A172 (cell line): ENCODE data around the gene DNAAF3. TPM values are rescaled to one million over a fixed set of nuclear protein-coding genes. Genes with fewer than 3 reads are reported as not detected.
"Not testable (repeated sequence)": the region's sequence is repeated elsewhere in the genome, so short reads cannot be mapped to it uniquely, and the experiment has no call there.

ENCODE experiments used
- DNase-seq: peaks from one replicate; pipeline ENCODE4 v3.0.0-alpha.2; 2015; ENCODE audit warnings: low spot score
- total RNA-seq: library from RNA; depleted of rRNA; stranded (reverse); fragments of >200 nt; shearing (Covaris generic); gene quantifications from 2 replicates; pipeline ENCODE4 v1.2.3, GENCODE V29; 2014

Gene DNAAF3
- total RNA-seq, 1 experiment from 2014 or later = 15.6 TPM

DNA sequence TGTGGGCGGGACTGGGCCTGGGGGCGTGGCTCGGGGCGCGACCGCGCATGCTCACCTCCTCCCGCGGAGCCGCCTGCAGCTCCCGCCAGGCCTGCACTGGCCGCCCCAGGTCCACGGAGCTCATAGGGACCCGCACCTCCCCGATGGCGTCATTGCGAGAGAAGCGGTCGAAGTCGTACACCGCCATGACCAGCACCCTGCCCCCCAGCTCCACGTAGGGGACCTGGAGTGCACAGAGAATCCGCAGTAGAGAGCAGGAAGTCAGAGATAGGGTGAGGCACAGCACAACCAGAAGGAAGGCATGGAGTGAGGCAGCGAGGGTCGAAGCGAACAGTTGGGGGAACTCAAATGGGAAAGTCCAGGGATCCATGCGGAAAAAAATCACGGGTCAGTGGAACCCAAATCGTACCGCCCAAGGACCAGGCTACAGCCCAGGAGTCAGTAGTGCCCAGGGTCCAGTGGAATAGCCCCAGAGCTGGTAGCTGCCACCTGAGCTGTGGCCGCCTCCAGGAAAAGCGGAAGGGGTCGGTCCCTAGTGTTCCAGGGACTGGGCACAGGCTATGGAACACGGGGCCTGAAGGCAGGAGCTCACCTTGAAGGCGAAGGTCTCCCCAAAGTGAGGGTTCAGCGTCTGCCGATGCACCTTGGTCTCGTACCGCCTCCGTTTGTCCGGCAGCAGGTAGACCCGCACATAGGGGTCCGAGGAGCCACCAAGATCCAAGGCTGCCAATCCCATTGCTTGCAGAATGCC lies 8.9 kb upstream of the DNAAF3 start:
- DNase-seq = no peak

DNA sequence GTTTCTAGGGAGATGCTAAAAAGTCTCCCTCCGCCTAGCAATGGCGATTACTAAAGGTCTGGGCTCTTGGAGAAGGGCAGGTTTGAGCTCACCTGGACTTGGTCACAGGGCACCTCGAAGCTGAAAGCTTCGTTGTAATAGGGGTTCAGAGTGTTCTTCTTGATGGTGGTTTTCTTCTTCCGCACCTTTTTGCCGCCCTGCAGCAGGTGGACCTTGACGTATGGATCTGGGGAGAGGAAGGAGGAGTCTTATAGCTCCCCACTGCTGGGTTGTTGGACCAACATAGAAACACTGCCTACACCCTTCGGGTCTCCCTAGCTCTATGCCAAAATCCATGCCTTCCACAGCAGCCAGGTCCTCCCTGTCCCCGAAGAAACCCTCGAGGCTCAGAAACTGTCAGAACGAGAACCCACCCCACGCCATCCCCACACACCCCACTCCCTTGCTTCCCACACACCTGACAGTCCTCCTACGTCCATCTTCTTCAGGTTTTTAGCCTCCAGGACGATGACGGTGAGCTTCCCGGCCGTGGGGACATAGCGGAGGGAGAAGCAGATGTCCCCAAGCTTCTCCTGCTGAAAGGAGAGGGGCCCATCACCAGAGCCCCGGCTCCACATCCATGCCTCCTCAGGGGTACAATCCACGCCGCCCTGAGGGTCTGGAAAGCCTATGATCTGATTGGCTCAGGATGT lies 8.2 kb upstream of the DNAAF3 start:
- DNase-seq = no peak

DNA sequence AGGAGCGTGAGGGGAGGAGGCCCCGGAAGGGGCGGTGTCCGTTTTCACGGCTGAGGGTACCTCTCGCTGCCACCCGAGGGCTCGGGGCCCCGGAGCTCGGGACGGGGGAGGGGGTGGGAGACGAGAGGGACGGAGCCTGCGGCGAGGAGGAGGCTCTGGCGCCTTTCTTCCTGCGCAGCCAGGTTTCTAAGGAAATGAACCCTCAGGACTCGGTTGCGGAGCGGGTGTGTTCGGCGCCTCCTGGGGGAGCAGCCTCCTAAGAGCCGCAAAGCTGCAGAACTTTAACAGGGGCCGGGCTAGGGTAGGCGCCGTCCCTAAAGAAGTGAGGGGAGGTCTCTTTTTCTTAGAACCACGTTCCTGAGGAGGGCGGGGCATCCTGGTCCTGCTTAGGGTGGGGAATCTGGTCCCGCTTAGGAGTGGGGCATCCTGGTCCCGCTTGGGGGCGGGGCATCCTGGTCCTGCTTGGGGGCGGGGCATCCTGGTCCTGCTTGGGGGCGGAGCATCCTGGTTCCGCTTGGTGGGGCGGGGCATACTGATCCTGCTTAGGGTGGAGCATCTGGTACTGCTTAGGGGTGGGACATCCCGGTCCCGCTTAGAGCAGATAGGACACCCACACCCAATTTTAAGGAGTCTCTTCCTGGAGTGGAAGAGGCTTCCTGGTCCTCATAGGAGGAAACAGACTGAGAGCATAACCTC lies 7.4 kb upstream of the DNAAF3 start:
- peak; percentile 92 for DNase-seq

DNA sequence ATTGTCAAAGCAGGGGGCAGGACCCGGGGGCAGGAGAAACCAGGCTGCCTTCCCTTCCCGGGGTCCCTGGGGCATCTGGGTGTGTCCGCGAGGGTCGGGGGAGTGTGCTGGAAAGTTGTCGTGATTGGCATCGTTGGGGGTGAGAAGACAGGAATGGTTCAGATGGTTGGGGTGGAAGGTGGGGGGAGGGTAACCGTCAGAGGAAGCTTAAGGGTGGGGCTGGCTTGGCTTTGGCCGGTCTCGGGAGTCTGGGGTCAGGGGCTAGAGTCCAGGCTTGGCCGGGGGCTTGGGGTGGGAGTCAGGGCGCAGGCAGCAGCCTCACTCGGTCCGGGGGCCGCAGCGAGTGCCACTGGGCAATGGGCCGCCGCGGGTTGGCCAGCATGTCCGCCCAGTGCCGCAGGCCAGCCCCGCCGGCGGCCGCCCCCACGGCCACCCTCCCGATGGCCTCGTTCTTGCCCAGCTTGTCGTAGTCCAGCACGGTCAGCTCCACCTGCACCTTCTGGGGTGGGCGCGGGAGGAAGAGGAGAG lies 6.8 kb upstream of the DNAAF3 start:
- no peak for DNase-seq

DNA sequence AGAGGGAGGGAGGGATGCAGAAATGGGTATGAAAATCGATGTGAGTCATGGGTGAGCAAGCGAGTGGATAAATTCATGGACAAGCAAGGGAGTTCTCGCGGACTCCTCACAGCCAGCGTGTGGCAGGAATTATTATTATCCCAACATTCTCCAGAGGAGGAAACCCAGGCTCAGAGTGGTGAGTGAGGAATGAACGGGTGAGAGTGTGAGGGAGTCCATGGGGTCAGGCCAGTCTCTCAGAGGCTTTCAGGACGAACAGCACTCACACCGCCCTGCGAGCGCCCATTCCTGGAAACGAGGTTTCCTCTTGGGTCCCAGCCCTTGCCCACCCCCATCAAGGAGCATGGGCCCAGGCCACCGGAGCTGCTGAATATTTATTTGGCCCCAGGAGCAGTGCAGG lies 6.3 kb upstream of the DNAAF3 start:
- DNase-seq = peak; percentile 71

DNA sequence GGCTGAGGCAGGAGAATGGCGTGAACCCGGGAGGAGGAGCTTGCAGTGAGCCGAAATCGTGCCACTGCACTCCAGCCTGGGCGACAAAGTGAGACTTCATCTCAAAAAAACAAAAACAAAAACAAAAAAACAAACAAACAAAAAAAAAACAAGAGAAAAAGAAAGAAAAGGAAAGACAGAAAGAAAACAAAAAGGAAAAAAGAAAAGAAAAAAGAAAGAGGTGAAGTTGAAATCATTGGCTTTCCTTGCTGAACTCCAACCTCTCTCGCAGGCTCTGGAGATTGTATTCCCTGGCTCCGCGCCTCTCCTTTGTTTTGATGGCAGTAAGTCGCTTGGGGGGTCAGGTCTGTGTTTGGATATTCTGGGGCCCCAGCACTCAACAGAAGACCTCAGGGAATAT lies 5.9 kb upstream of the DNAAF3 start:
- not testable (repeated sequence) for DNase-seq

DNA sequence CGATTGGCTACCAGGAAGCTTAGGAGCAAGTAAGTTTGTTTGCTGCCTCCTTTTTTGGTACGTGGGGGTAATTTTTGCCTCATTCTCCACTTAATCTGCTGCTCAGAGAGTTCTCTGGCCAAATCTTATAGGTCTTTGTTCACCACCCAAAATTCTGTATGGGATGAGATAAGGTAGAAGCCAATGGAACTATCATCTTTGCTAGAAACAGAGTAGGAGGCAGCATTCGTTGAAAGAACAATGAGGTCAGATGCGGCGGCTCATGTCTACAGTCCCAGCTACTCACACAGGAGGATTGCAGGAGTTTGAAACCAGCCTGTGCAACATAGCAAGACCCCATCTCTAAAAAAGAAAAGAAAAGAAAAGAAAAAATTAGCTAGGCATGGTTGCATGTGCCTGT lies 5.0 kb upstream of the DNAAF3 start:
- no peak for DNase-seq

DNA sequence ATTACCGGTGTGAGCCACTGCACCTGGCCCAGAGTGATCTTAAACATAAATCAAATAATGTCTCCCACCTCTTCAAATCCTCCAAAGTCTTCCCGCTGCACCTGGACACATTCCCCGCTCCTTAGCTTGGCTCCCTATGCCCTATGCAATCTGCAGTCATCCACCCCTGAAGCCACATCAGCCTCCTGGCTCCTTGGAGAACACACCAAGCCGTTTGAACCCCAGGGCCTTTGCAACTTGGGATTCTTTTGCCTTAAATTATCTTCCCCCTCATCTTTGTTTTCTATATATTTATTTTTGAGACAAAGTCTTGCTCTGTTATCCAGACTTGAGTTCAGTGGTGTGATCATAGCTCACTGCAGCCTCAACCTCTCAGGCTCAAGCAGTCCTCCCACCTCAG lies 2.7 kb upstream of the DNAAF3 start:
- DNase-seq = no peak

DNA sequence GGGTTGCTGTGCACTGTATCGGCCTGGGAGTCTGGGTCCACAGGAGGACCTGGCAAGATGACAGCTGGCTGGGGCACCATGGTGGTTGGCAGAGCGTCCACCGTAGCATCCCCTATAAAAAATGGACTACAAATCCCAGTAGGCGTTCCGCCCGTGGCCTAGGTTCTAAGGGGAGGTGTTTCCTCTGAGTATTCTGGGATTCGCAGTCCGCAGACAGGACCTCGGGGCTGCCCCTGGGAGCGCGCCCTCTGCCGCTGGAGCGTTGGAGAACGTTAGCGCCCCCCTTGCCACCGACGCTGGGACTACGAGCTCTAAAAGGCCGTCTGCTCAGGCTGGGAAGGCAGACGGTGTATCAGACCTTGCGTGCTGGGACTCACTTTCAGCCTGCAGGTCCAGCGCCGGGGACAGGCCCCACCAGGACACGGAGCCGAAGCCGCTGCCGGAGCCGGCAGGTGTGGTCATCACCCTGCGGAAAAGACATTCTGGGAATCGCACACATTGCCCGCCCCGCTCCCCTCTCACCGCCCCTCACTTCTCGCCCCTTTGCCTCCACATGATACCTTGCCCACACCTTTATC lies 372 bp downstream of the DNAAF3 start:
- DNase-seq = peak; percentile 92

DNA sequence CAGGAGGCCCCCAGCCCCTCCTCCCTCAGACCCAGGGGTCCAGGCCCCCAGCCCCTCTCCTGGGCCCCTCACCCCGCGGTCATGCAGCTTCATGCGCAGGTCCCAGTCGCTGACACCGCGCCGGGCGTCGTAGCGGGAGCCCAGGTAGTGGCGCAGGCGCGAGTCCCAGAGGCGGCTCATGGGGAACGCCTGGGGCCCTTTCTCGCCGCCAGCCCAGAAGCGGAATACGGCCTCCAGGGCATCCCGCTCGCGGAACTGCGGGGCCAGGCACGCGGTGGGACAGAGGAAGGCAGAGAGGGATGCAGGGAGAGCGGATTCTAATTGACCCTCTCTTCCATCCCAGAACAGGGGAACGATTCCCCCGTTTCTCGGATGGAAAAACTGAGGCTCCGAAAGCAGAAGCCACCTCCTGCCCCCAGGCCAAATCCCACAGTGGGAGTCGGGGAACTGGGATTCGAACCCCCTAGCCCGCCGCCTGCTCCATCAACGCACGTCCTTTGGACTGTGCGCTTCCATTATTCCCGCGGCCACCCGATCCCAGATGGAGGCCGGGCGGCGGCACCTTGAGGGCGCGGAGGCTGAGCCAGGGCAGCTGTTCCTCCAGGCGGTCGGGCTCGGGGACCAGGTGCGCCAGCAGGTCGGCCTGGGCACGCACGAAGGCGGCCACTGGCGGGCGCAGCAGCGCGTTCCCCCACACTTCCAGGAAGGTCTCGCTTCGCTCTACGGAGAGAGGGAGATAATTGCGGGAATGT lies 4.7 kb downstream of the DNAAF3 start:
- DNase-seq = no peak

DNA sequence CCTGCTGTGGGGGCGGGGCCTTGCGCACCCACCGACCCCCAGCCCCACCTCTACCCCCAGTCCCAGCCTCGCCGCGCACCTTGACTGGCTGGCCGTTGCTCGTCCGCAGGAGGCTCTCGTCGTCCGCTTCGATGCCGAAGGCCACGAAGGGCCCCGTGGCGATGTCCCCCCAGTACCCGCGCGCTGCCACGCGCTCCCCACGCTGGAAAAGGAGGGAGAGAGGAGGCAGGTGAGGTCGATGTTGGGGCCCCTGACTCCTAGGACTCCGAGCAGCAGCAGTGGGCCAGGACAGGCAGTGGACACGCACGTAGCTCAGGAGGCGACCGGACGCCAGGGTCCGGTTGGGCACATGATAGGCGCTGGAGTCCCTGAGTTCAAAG lies 5.4 kb downstream of the DNAAF3 start:
- no peak for DNase-seq

DNA sequence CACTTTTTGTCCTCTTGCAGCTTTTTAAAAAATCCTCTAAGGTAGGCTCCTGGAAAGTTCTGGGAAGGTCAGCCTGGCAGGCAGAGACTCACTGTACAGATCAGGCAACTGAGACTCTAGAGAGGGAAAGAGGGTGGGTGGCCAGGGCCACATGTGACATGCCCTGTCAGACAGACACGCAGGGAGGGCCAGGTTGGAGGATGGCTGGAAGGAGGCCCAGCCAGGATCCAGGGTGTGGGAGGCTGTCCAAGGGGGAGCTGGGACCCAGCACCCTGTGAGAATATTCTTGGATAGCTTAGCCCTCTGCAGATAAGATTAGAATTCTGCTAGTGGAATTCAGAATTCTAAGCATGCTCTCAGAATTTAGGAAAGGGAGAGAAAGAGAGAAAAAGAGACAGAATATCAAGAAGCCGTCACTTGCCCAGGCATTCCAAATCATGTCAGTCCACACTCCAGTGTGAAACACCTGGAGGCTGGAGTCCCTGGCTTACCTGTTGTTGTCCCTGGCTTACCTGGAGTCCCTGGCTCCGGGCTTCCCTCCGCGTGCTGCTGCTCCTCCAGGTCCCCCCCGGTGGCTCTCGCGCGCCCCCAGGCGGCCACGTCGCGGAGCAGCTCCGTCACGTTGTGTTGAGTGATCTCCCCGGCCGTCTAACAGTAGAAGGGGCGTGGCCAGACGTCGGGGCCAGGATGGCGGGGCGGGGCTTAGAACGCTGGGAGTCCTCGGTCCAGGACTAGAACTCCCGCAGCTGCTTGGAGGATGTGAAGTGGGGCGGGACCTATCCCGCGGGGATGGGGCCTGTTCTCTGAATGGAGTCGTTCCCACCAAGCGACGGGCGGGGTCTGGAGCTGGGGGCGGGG lies 6.1 kb downstream of the DNAAF3 start:
- DNase-seq = peak; percentile 95

DNA sequence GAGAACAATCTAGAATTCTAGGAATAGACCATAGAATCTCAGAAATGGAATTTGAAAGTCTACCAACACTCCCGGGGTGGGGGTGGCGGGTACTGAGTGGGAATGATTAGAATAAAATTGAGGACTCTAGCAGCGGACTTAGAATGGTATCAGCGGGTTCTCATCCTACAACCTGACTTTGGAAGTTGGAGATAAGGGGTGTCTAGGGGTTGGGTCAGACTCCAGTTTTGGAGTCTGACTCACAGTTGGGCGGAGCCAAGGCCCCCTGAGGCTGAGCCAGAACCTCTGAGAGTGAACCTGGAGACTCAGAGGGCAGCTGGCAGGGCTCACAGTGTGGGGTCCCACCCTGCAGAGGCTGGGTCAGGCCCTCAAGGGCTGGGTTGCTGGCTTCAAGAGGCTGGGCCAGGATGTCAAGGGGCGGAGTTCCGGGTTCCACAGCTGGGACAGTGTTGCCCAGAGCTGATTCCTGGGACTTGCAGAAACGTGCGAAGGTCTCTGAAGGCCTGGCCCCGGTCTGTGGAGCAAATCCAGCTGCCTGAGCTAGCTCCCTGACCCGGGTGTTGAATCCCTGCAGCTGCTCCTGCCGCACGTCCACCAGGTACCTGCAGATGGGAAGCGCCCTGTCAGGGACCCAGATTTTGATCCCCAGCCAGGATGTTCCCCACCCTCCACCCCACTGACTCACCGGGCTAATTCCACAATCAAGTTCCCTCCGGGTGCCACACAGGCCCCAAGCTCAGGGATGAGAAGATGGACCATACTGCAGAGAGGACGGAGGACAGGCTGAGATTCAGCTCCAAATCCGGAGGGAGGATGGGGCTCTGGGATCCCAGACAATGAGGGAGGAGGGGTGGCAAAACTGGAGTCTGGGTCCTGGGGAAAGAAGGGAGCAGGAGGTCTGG lies 7.3 kb downstream of the DNAAF3 start:
- peak; percentile 93 for DNase-seq

DNA sequence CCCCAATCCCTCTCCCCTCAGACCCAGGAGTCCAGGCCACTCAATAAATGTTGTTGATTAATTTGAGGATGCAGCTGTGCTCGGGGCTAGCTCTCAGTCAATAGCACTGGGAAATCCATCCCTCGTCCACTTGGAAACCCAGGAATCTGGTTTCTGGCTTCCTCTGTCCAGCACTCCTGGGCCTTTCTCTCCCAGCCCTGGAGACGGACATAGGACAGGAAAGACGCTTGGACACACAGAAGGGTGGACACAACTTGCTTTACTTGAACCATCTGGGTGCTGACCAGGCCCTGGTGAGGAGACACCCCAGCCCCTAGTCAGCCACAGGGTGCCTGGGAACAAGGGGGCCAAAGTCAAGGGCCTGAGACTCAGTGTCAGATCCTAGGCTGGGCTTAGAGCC lies 8.0 kb downstream of the DNAAF3 start:
- DNase-seq = no peak

DNA sequence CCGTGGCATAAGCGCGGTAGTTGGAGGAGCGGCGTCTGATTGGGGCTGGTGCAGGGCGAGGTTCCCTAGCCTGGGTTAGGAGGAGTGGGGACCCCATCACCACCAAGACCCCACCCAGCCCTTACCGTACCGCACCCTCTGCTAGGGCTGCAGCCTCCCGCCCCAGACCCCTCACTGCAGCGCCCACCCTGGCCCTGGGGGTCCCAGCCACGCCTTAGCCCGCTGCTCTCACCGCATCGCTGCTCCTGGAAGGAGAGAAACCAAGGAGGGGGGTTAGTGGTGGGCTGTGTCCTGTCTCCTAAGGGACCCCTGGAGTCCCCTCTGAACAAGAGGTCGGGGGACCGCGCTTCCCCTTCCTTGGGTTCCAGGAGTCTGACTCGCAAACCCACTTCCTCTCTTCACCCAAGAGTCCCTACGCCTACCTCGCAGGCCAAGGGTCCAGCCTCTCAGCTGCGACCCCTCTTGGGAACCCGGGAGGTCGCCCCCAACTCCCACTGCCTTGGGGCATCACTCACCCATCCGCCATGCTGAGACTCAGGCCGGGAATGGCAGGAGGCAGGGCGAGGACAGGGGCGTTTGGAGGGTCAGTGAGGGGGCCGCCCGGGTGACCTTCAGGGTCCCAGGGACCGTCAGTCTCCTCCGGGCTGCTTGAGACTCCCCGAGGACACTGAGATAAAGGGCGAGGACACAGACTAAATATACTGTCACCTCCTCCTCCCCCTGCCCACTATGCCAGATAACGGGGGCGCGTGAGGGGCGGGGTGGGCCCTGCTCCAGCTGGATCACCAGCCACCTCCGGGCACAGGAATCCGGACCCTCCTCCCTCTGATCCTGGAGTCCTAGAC lies 9.1 kb downstream of the DNAAF3 start, which contains the start of gene TNNI3:
TSS of gene TNNI3 (minus strand) at position 669 of the 845 bp plus-strand sequence. CDS start at position 526, 143 bp downstream.
- no peak for DNase-seq

DNA sequence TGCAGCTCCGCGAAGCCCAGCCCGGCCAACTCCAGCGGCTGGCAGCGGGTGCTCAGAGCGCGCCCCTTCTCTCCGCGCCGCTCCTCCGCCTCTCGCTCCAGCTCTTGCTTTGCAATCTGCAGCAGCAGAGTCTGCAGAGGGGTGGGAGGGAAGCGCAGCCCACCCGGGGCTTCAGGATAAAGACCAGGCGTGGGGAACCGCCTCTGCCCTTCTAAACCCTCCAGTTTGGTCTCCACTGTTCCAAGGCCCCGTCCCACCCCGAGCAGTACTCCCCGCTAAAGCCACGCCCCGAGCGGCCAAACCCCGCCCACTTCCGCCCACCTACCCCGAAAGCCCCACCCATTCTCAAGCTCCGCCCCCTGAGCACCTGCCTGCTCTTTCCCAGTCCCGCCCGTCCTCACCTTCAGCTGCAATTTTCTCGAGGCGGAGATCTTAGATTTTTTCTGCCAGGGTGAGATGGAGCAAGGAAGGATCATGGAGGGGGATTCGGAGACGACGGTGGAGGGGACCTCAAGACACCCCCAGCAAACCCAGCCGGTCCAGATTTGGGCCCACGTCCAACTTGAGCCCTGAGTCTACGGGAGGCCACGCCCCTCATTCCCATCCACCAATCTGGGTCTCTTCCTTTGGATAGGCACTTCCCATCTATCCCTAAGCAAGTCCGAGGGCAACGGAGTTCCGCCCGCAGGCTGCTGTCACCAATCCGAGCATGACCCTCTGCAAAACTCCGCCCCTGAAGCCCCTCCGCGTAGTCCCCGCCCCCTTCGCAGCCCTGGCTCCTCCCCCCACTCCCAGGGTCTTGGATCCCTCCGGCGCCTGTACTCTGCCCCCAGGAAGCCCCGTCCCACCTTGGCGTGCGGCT lies 10.0 kb downstream of the DNAAF3 start:
- DNase-seq = no peak

DNA sequence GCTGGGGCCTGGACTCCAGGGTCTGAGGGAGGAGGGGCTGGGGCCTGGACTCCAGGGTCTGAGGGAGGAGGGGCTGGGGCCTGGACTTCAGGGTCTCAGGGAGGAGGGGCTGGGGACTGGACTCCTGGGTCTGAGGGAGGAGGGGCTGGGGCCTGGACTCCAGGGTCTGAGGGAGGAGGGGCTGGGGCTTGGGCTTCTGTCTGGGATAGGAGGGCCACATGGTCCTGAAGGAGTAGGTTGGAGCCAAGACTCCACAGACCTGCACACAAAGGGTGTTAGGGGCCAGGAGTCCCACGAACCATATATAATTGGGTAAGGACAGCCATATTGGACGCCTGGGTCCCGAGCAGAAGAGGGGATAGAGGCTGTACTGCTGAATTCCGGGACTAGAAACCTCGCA lies 10.6 kb downstream of the DNAAF3 start:
- DNase-seq = not testable (repeated sequence)
